ENCODE measurements around the gene FGF14.

- no peak for TF ChIP-seq POLR2A (IDR thresholded peaks at IDR 0.05; ENCODE audit: low read depth, low read length)
- no peak for TF ChIP-seq SMC3 (IDR thresholded peaks at IDR 0.05; ENCODE audit: low read depth, low read length)
- no peak for TF ChIP-seq CTCF (conservative IDR thresholded peaks at IDR 0.05; ENCODE audit: low read depth, low read length)
- no peak for TF ChIP-seq NFE2L2 (IDR thresholded peaks at IDR 0.05; ENCODE audit: low read depth, low read length)
- TF ChIP-seq FOS (IDR thresholded peaks at IDR 0.05; ENCODE audit: low read depth, low read length) = no peak
- no peak for TF ChIP-seq RCOR1 (IDR thresholded peaks at IDR 0.05; ENCODE audit: insufficient replicate concordance, low read length)
- no peak for TF ChIP-seq USF2 (IDR thresholded peaks at IDR 0.05; ENCODE audit: low read depth, low read length)
- no peak for TF ChIP-seq ELK1 (IDR thresholded peaks at IDR 0.05; ENCODE audit: borderline replicate concordance, low read depth, low read length)
- TF ChIP-seq MAFK (IDR thresholded peaks at IDR 0.05; ENCODE audit: low read depth, low read length) = no peak
Observed at GRCh38 chr13:101709952-101710351, 691.9 kb downstream of the FGF14 start.

Measured in IMR-90 (cell line).